ENCODE results near the gene ABCB8. TPM values are rescaled to one million over a fixed set of nuclear protein-coding genes. Genes with fewer than 3 reads are reported as not detected.

Gene ABCB8
- total and polyA plus RNA-seq, 4 donors: 12.4 to 30.2 (median 22.5) TPM

GRCh38 chr7:151005566-151005965, 22.7 kb upstream of the ABCB8 start:
- peaks cover 2 to 22% (median 7%) of the 10 kb centered on the region in 4 donors for H3K4me1 ChIP-seq (ENCODE audit: control insufficient read depth in 4 of 4, insufficient read depth in 4 of 4, low read length in 3 of 4)
- H3K27ac ChIP-seq (ENCODE audit: low read depth in 1 of 2, low read length in 2 of 2): no peak overlapping the region
- TF ChIP-seq NR2F2 (IDR thresholded peaks at IDR 0.05) (no peak), FOXA1 (IDR thresholded peaks at IDR 0.05) (no peak)
- no peaks in the 10 kb centered on the region for H3K36me3 ChIP-seq (ENCODE audit: control insufficient read depth in 4 of 4, insufficient read depth in 3 of 4, low read depth in 1 of 4, low read length in 3 of 4)
- DNase-seq (ENCODE audit: low spot score): no peak
- no peak overlapping the region for H3K9ac ChIP-seq (ENCODE audit: low read depth in 1 of 2, low read length in 2 of 2)
- 69% methylated on average over 9 of the region's 9 CpGs for WGBS
- no peaks in the 10 kb centered on the region for H3K9me3 ChIP-seq (ENCODE audit: control insufficient read depth in 4 of 4, low read length in 3 of 4)
- no peaks in the 10 kb centered on the region for H3K27me3 ChIP-seq (ENCODE audit: control insufficient read depth in 4 of 4, insufficient read depth in 4 of 4, low read length in 3 of 4)
- no peak overlapping the region for H3K4me3 ChIP-seq (ENCODE audit: low read depth in 1 of 3, low read length in 3 of 3)

GRCh38 chr7:151006590-151007300, 21.5 kb upstream of the ABCB8 start:
- no peak for DNase-seq (ENCODE audit: low spot score)
- H3K27me3 ChIP-seq (ENCODE audit: control insufficient read depth in 4 of 4, insufficient read depth in 4 of 4, low read length in 3 of 4): no peaks in the 10 kb centered on the region
- H3K4me3 ChIP-seq (ENCODE audit: low read depth in 1 of 3, low read length in 3 of 3): no peak overlapping the region
- WGBS: 80% methylated on average over 23 of the region's 23 CpGs
- TF ChIP-seq, protein P1, sequence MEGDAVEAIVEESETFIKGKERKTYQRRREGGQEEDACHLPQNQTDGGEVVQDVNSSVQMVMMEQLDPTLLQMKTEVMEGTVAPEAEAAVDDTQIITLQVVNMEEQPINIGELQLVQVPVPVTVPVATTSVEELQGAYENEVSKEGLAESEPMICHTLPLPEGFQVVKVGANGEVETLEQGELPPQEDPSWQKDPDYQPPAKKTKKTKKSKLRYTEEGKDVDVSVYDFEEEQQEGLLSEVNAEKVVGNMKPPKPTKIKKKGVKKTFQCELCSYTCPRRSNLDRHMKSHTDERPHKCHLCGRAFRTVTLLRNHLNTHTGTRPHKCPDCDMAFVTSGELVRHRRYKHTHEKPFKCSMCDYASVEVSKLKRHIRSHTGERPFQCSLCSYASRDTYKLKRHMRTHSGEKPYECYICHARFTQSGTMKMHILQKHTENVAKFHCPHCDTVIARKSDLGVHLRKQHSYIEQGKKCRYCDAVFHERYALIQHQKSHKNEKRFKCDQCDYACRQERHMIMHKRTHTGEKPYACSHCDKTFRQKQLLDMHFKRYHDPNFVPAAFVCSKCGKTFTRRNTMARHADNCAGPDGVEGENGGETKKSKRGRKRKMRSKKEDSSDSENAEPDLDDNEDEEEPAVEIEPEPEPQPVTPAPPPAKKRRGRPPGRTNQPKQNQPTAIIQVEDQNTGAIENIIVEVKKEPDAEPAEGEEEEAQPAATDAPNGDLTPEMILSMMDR (IDR thresholded peaks at IDR 0.05; ENCODE audit: low read depth, low read length, missing input control): no peak
- no peaks in the 10 kb centered on the region for H3K36me3 ChIP-seq (ENCODE audit: control insufficient read depth in 4 of 4, insufficient read depth in 3 of 4, low read depth in 1 of 4, low read length in 3 of 4)
- no peak overlapping the region for H3K9ac ChIP-seq (ENCODE audit: low read depth in 1 of 2, low read length in 2 of 2)
- H3K9me3 ChIP-seq (ENCODE audit: control insufficient read depth in 4 of 4, low read length in 3 of 4): no peaks in the 10 kb centered on the region
- no peak overlapping the region for H3K27ac ChIP-seq (ENCODE audit: low read depth in 1 of 2, low read length in 2 of 2)
- peaks cover 2 to 22% (median 7%) of the 10 kb centered on the region in 4 donors for H3K4me1 ChIP-seq (ENCODE audit: control insufficient read depth in 4 of 4, insufficient read depth in 4 of 4, low read length in 3 of 4)

- Histone ChIP-seq H3K27ac (ENCODE audit: low read depth in 1 of 2, low read length in 2 of 2) (peak overlapping the region; percentile 28 to 66), H3K4me3 (ENCODE audit: low read depth in 1 of 3, low read length in 3 of 3) (no peak overlapping the region), H3K36me3 (ENCODE audit: control insufficient read depth in 4 of 4, insufficient read depth in 3 of 4, low read depth in 1 of 4, low read length in 3 of 4) (no peaks in the 10 kb centered on the region), H3K9me3 (ENCODE audit: control insufficient read depth in 4 of 4, low read length in 3 of 4) (no peaks in the 10 kb centered on the region), H3K27me3 (ENCODE audit: control insufficient read depth in 4 of 4, insufficient read depth in 4 of 4, low read length in 3 of 4) (peaks cover 0 to 4% (median 0%) of the 10 kb centered on the region in 4 donors), H3K4me1 (ENCODE audit: control insufficient read depth in 4 of 4, insufficient read depth in 4 of 4, low read length in 3 of 4) (peaks cover 2 to 22% (median 7%) of the 10 kb centered on the region in 4 donors), H3K9ac (ENCODE audit: low read depth in 1 of 2, low read length in 2 of 2) (no peak overlapping the region)
- WGBS: 64% methylated on average over 7 of the region's 7 CpGs
- peak; percentile 88 for TF ChIP-seq NR2F2 (IDR thresholded peaks at IDR 0.05)
- peak in 1 of 2 donors; percentile 35 for TF ChIP-seq RXRA (IDR thresholded peaks at IDR 0.05)
- no peak for TF ChIP-seq SP1 (IDR thresholded peaks at IDR 0.05)
- DNase-seq (ENCODE audit: low spot score): no peak
Measured at GRCh38 chr7:151007469-151007898, 20.8 kb upstream of the ABCB8 start.

DNA sequence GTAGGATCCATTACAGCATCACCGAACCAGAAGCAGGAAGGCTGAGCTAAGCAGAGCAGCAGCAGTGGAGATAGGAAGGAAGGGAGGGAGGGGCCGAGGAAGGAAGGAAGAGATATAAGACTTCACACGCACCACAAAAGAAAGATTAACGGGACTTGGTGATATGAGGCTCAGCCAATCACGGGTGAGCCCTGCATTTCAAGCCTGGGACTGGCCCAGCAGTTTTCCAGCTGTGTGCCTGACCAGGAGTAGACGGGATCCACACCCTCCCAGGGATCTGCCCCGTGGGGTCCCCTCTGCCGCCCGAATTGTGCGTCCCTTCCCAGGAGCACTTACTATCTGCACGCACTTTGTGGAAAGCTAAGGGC, 20.1 kb upstream of the ABCB8 start:
- H3K27ac ChIP-seq (ENCODE audit: low read depth in 1 of 2, low read length in 2 of 2): peak overlapping the region; percentile 28 to 66
- H3K9ac ChIP-seq (ENCODE audit: low read depth in 1 of 2, low read length in 2 of 2): no peak overlapping the region
- 63% methylated on average over 11 of the region's 11 CpGs for WGBS

More for the DNA sequence above, 20.1 kb upstream of the ABCB8 start:
- H3K9me3 ChIP-seq (ENCODE audit: control insufficient read depth in 4 of 4, low read length in 3 of 4): no peaks in the 10 kb centered on the region
- peaks cover 2 to 26% (median 8%) of the 10 kb centered on the region in 4 donors for H3K4me1 ChIP-seq (ENCODE audit: control insufficient read depth in 4 of 4, insufficient read depth in 4 of 4, low read length in 3 of 4)
- peak overlapping the region in 1 of 3 donors; percentile 8 for H3K4me3 ChIP-seq (ENCODE audit: low read depth in 1 of 3, low read length in 3 of 3)
- H3K27me3 ChIP-seq (ENCODE audit: control insufficient read depth in 4 of 4, insufficient read depth in 4 of 4, low read length in 3 of 4): peaks cover 0 to 4% (median 0%) of the 10 kb centered on the region in 4 donors
- H3K36me3 ChIP-seq (ENCODE audit: control insufficient read depth in 4 of 4, insufficient read depth in 3 of 4, low read depth in 1 of 4, low read length in 3 of 4): no peaks in the 10 kb centered on the region
- TF ChIP-seq HNF4A (conservative IDR thresholded peaks at IDR 0.05) (no peak), MAX (IDR thresholded peaks at IDR 0.05) (peak; percentile 46)
- no peak for DNase-seq (ENCODE audit: low spot score)

Measured in liver (tissue), 9 donors.